ENCODE measurements around the gene DTX1.

DTX1 gene

GRCh38 chr12:113056631-113057488 is at the start of gene DTX1:
Gene DTX1, plus strand, starts transcription at chr12:113056730. Its CDS starts 1,463 bp downstream, at chr12:113058193.
- DNase-seq (ENCODE audit: low read depth in 2 of 2): peak in 1 of 2 donors; percentile 5

GRCh38 chr12:113007166-113007565 is 49.4 kb upstream of the DTX1 start:
- no peak for DNase-seq (ENCODE audit: low read depth in 2 of 2)

- DNase-seq (ENCODE audit: low read depth in 2 of 2): no peak
Measured at GRCh38 chr12:113010701-113011100, 45.8 kb upstream of the DTX1 start.

GRCh38 chr12:113014565-113014964 is 42.0 kb upstream of the DTX1 start:
- DNase-seq (ENCODE audit: low read depth in 2 of 2): no peak

GRCh38 chr12:113016796-113017195 is 39.7 kb upstream of the DTX1 start:
- no peak for DNase-seq (ENCODE audit: low read depth in 2 of 2)

- DNase-seq (ENCODE audit: low read depth in 2 of 2): no peak
Measured at GRCh38 chr12:113019025-113019424, 37.5 kb upstream of the DTX1 start.

- DNase-seq (ENCODE audit: low read depth in 2 of 2): no peak
Measured at GRCh38 chr12:113021500-113021899, 35.0 kb upstream of the DTX1 start.

GRCh38 chr12:113022563-113023297 is 33.8 kb upstream of the DTX1 start:
- no peak for DNase-seq (ENCODE audit: low read depth in 2 of 2)

- DNase-seq (ENCODE audit: low read depth in 2 of 2): no peak
Measured at GRCh38 chr12:113027726-113028125, 28.8 kb upstream of the DTX1 start.

GRCh38 chr12:113030875-113031525 is 25.5 kb upstream of the DTX1 start:
- DNase-seq (ENCODE audit: low read depth in 2 of 2): no peak

GRCh38 chr12:113039911-113040445 is 16.6 kb upstream of the DTX1 start:
- no peak for DNase-seq (ENCODE audit: low read depth in 2 of 2)

- DNase-seq (ENCODE audit: low read depth in 2 of 2): no peak
Measured at GRCh38 chr12:113040722-113041171, 15.8 kb upstream of the DTX1 start.

GRCh38 chr12:113041560-113041959 is 15.0 kb upstream of the DTX1 start:
- DNase-seq (ENCODE audit: low read depth in 2 of 2): no peak

GRCh38 chr12:113043240-113043639 is 13.3 kb upstream of the DTX1 start:
- no peak for DNase-seq (ENCODE audit: low read depth in 2 of 2)

- no peak for DNase-seq (ENCODE audit: low read depth in 2 of 2)
Measured at GRCh38 chr12:113044516-113044915, 12.0 kb upstream of the DTX1 start.

GRCh38 chr12:113048716-113049127 is 7.8 kb upstream of the DTX1 start:
- DNase-seq (ENCODE audit: low read depth in 2 of 2): peak in 1 of 2 donors; percentile 42

GRCh38 chr12:113049976-113050742 is 6.4 kb upstream of the DTX1 start:
- no peak for DNase-seq (ENCODE audit: low read depth in 2 of 2)

- no peak for DNase-seq (ENCODE audit: low read depth in 2 of 2)
Measured at GRCh38 chr12:113050795-113051194, 5.7 kb upstream of the DTX1 start.

GRCh38 chr12:113051759-113052158 is 4.8 kb upstream of the DTX1 start:
- DNase-seq (ENCODE audit: low read depth in 2 of 2): no peak

GRCh38 chr12:113052326-113052725 is 4.2 kb upstream of the DTX1 start:
- DNase-seq (ENCODE audit: low read depth in 2 of 2): no peak

- no peak for DNase-seq (ENCODE audit: low read depth in 2 of 2)
Measured at GRCh38 chr12:113054948-113055486, 1.5 kb upstream of the DTX1 start.

Data from activated CD8-positive, alpha-beta memory T cell treated with anti-CD3 and anti-CD28 coated beads for 4 hours (primary cell).